Measurements from ENCODE around the gene NADSYN1.

Gene NADSYN1

GRCh38 chr11:71491531-71491930 lies 38.5 kb downstream of the NADSYN1 start:
- DNase-seq (ENCODE audit: low spot score) = no peak

- no peak for DNase-seq (ENCODE audit: low spot score)
These were observed 38.9 kb downstream of the NADSYN1 start for GRCh38 chr11:71491940-71492339.

GRCh38 chr11:71495286-71496230 lies 42.6 kb downstream of the NADSYN1 start:
- no peak for DNase-seq (ENCODE audit: low spot score)

- no peak for DNase-seq (ENCODE audit: low spot score)
These were observed 43.4 kb downstream of the NADSYN1 start for GRCh38 chr11:71496421-71496820.

- DNase-seq (ENCODE audit: low spot score) = no peak
These were observed 45.1 kb downstream of the NADSYN1 start for GRCh38 chr11:71498091-71498490.

GRCh38 chr11:71499125-71499524 lies 46.1 kb downstream of the NADSYN1 start:
- no peak for DNase-seq (ENCODE audit: low spot score)

GRCh38 chr11:71499546-71499945 lies 46.5 kb downstream of the NADSYN1 start:
- no peak for DNase-seq (ENCODE audit: low spot score)

GRCh38 chr11:71500601-71501021 lies 47.6 kb downstream of the NADSYN1 start:
- peak; percentile 0 for DNase-seq (ENCODE audit: low spot score)

- DNase-seq (ENCODE audit: low spot score) = no peak
These were observed 48.3 kb downstream of the NADSYN1 start for GRCh38 chr11:71501071-71501985.

GRCh38 chr11:71502026-71502425 lies 49.0 kb downstream of the NADSYN1 start:
- no peak for DNase-seq (ENCODE audit: low spot score)

- no peak for DNase-seq (ENCODE audit: low spot score)
These were observed 50.0 kb downstream of the NADSYN1 start for GRCh38 chr11:71502871-71503435.

GRCh38 chr11:71504531-71504930 lies 51.5 kb downstream of the NADSYN1 start:
- DNase-seq (ENCODE audit: low spot score) = no peak

GRCh38 chr11:71505001-71505400 lies 52.0 kb downstream of the NADSYN1 start:
- no peak for DNase-seq (ENCODE audit: low spot score)

GRCh38 chr11:71505781-71506180 lies 52.8 kb downstream of the NADSYN1 start:
- no peak for DNase-seq (ENCODE audit: low spot score)

- no peak for DNase-seq (ENCODE audit: low spot score)
These were observed 54.1 kb downstream of the NADSYN1 start for GRCh38 chr11:71507102-71507501.

- DNase-seq (ENCODE audit: low spot score) = no peak
These were observed 65.8 kb downstream of the NADSYN1 start for GRCh38 chr11:71518506-71519471.

- DNase-seq (ENCODE audit: low spot score) = no peak
These were observed 66.5 kb downstream of the NADSYN1 start for GRCh38 chr11:71519546-71519945.

GRCh38 chr11:71525188-71525937 lies 72.4 kb downstream of the NADSYN1 start:
- no peak for DNase-seq (ENCODE audit: low spot score)

GRCh38 chr11:71525938-71526495 lies 73.0 kb downstream of the NADSYN1 start:
- no peak for DNase-seq (ENCODE audit: low spot score)

Data from cerebellar cortex (tissue), 1 donor.